Measurements from ENCODE around the gene ANO6.
"Not testable (repeated sequence)": the region's sequence is repeated elsewhere in the genome, so short reads cannot be mapped to it uniquely, and the experiment has no call there.

ANO6 gene

GRCh38 chr12:45260104-45260815 lies 44.4 kb downstream of the ANO6 start:
- H3K4me3 ChIP-seq (ENCODE audit: low read length in 2 of 2), result no peak overlapping the region
- peak overlapping the region; percentile 37 for H3K27ac ChIP-seq (ENCODE audit: low read length)
- H3K4me1 ChIP-seq (ENCODE audit: control insufficient read depth, insufficient read depth, low read length), result peaks cover 32% of the 10 kb centered on the region

DNA sequence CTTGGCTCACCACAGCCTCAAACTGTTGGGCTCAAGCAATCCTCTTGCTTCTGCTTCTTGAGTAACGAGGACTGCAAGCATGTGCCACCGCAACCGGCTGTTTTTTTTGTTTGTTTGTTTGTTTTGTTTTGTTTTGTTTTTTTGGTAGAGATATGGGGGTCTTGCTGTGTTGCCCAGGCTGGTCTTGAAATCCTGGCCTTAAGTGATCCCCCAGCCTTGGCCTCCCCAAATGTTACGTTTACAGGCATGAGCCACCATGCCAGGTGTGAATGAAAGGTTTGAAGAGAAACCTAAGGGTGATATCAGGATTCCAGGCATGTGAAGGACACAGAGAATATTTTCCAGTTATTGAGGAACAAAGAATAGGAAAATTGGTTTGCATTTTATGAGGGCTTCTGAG lies 45.0 kb downstream of the ANO6 start:
- H3K4me3 ChIP-seq (ENCODE audit: low read length in 2 of 2), result no peak overlapping the region
- H3K9me3 ChIP-seq (ENCODE audit: control insufficient read depth in 2 of 2, low read length in 2 of 2), result no peaks in the 10 kb centered on the region
- no peak overlapping the region for H3K27ac ChIP-seq (ENCODE audit: low read length)
- no peaks in the 10 kb centered on the region for H3K36me3 ChIP-seq (ENCODE audit: control insufficient read depth in 2 of 2, insufficient read depth in 2 of 2, low read length in 2 of 2)
- no peaks in the 10 kb centered on the region for H3K27me3 ChIP-seq (ENCODE audit: control insufficient read depth in 1 of 2, insufficient read depth in 2 of 2, low read length in 2 of 2)
- H3K4me1 ChIP-seq (ENCODE audit: control insufficient read depth, insufficient read depth, low read length), result peaks cover 36% of the 10 kb centered on the region
- H3K9ac ChIP-seq (ENCODE audit: low read length in 2 of 2), result no peak overlapping the region

More at GRCh38 chr12:45260104-45260815, 44.4 kb downstream of the ANO6 start:
- no peaks in the 10 kb centered on the region for H3K36me3 ChIP-seq (ENCODE audit: control insufficient read depth in 2 of 2, insufficient read depth in 2 of 2, low read length in 2 of 2)
- no peaks in the 10 kb centered on the region for H3K27me3 ChIP-seq (ENCODE audit: control insufficient read depth in 1 of 2, insufficient read depth in 2 of 2, low read length in 2 of 2)
- H3K9ac ChIP-seq (ENCODE audit: low read length in 2 of 2), result no peak overlapping the region
- no peaks in the 10 kb centered on the region for H3K9me3 ChIP-seq (ENCODE audit: control insufficient read depth in 2 of 2, low read length in 2 of 2)

GRCh38 chr12:45262185-45262584 lies 46.3 kb downstream of the ANO6 start:
- not testable (repeated sequence) for H3K9ac ChIP-seq (ENCODE audit: low read length in 2 of 2); H3K4me3 ChIP-seq (ENCODE audit: low read length in 2 of 2); H3K27ac ChIP-seq (ENCODE audit: low read length); H3K36me3 ChIP-seq (ENCODE audit: control insufficient read depth in 2 of 2, insufficient read depth in 2 of 2, low read length in 2 of 2); H3K27me3 ChIP-seq (ENCODE audit: control insufficient read depth in 1 of 2, insufficient read depth in 2 of 2, low read length in 2 of 2); H3K9me3 ChIP-seq (ENCODE audit: control insufficient read depth in 2 of 2, low read length in 2 of 2)
- H3K4me1 ChIP-seq (ENCODE audit: control insufficient read depth, insufficient read depth, low read length), result peaks cover 35% of the 10 kb centered on the region

- peak overlapping the region; percentile 49 for H3K27ac ChIP-seq (ENCODE audit: low read length)
- peaks cover 35% of the 10 kb centered on the region for H3K4me1 ChIP-seq (ENCODE audit: control insufficient read depth, insufficient read depth, low read length)
- H3K27me3 ChIP-seq (ENCODE audit: control insufficient read depth in 1 of 2, insufficient read depth in 2 of 2, low read length in 2 of 2), result no peaks in the 10 kb centered on the region
- no peaks in the 10 kb centered on the region for H3K9me3 ChIP-seq (ENCODE audit: control insufficient read depth in 2 of 2, low read length in 2 of 2)
- peak overlapping the region in 1 of 2 donors; percentile 15 for H3K4me3 ChIP-seq (ENCODE audit: low read length in 2 of 2)
- no peak overlapping the region for H3K9ac ChIP-seq (ENCODE audit: low read length in 2 of 2)
- no peaks in the 10 kb centered on the region for H3K36me3 ChIP-seq (ENCODE audit: control insufficient read depth in 2 of 2, insufficient read depth in 2 of 2, low read length in 2 of 2)
Measured at GRCh38 chr12:45263587-45263986, 47.7 kb downstream of the ANO6 start.

DNA sequence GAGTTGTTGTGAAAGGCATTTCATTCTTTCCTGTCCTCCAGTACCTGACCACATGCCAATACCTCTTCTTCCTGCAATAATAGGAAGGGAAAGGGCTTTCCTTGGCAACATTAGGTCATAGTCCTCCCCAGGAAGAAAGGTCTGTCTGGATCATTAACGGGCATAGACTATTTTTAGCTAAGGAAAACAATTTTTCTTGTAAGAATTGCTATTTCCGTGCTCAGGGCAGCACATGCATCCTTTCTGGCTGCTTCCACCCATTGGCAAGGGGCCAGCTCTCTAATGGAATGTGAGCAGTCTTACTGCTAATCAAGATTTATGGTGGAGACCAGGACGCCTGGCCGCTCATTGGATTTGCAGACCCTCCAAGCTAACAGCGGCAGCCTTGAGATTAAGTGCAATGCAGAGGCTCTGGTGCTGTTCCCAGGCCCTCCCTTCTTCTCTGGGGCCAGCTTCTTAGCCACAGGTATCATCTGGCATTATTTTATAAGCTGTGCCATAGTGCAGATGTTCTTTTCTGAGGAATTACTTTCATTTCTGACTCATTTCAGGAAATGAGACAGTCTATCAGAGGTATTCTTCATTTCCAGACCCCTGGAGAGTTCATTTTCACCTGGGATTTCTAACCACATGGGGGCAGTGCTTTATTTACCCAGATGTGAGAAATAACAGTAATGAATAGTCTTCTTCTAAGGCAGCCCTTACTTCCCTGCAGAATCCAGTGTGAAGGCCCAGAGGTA lies 52.9 kb downstream of the ANO6 start:
- no peak overlapping the region for H3K9ac ChIP-seq (ENCODE audit: low read length in 2 of 2)
- no peaks in the 10 kb centered on the region for H3K36me3 ChIP-seq (ENCODE audit: control insufficient read depth in 2 of 2, insufficient read depth in 2 of 2, low read length in 2 of 2)
- peak overlapping the region in 1 of 2 donors; percentile 55 for H3K4me3 ChIP-seq (ENCODE audit: low read length in 2 of 2)
- no peaks in the 10 kb centered on the region for H3K27me3 ChIP-seq (ENCODE audit: control insufficient read depth in 1 of 2, insufficient read depth in 2 of 2, low read length in 2 of 2)
- no peaks in the 10 kb centered on the region for H3K9me3 ChIP-seq (ENCODE audit: control insufficient read depth in 2 of 2, low read length in 2 of 2)
- H3K27ac ChIP-seq (ENCODE audit: low read length), result peak overlapping the region; percentile 41
- H3K4me1 ChIP-seq (ENCODE audit: control insufficient read depth, insufficient read depth, low read length), result peaks cover 23% of the 10 kb centered on the region

DNA sequence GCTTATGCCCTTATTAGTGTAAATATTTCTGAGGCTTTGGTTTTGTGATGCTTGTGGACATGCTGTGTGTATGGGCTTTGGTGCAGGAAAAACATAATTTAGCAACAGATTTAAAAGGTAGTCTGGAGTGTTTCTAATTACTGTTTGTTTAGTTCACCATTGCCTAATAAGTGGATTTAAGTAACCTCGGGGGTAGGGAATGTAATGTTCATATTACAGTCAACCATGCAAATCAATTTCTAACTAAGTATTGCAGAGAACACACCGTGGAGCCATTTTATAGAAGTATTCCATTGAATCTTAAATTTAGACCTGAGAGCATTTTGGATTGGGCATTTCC lies 53.5 kb downstream of the ANO6 start:
- Histone ChIP-seq H3K27ac (ENCODE audit: low read length) (no peak overlapping the region), H3K9ac (ENCODE audit: low read length in 2 of 2) (no peak overlapping the region), H3K4me1 (ENCODE audit: control insufficient read depth, insufficient read depth, low read length) (peaks cover 20% of the 10 kb centered on the region)

DNA sequence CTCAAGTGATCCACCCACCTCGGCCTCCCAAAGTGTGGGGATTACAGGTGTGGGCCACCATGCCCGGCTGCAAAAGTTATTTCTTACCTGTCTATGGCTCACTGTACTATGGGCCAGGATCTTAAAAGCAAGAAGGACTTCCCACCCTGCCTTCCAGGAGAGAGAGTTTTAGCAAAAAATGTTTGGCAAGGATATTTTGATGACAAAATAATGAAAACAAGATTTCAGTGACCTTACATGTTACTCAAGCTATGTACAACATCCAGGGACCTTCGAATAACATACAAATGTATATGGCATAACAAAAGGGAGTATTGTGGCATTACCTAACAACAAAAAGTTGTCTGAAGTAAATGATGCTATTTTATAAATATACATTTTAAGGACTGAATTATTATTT lies 55.1 kb downstream of the ANO6 start:
- Histone ChIP-seq H3K27me3 (ENCODE audit: control insufficient read depth in 1 of 2, insufficient read depth in 2 of 2, low read length in 2 of 2) (no peaks in the 10 kb centered on the region), H3K9me3 (ENCODE audit: control insufficient read depth in 2 of 2, low read length in 2 of 2) (no peaks in the 10 kb centered on the region), H3K4me3 (ENCODE audit: low read length in 2 of 2) (no peak overlapping the region), H3K27ac (ENCODE audit: low read length) (no peak overlapping the region), H3K36me3 (ENCODE audit: control insufficient read depth in 2 of 2, insufficient read depth in 2 of 2, low read length in 2 of 2) (no peaks in the 10 kb centered on the region), H3K4me1 (ENCODE audit: control insufficient read depth, insufficient read depth, low read length) (peaks cover 15% of the 10 kb centered on the region), H3K9ac (ENCODE audit: low read length in 2 of 2) (no peak overlapping the region)

More for the DNA sequence above, 53.5 kb downstream of the ANO6 start:
- H3K27me3 ChIP-seq (ENCODE audit: control insufficient read depth in 1 of 2, insufficient read depth in 2 of 2, low read length in 2 of 2), result no peaks in the 10 kb centered on the region
- no peaks in the 10 kb centered on the region for H3K9me3 ChIP-seq (ENCODE audit: control insufficient read depth in 2 of 2, low read length in 2 of 2)
- H3K4me3 ChIP-seq (ENCODE audit: low read length in 2 of 2), result no peak overlapping the region
- H3K36me3 ChIP-seq (ENCODE audit: control insufficient read depth in 2 of 2, insufficient read depth in 2 of 2, low read length in 2 of 2), result no peaks in the 10 kb centered on the region

DNA sequence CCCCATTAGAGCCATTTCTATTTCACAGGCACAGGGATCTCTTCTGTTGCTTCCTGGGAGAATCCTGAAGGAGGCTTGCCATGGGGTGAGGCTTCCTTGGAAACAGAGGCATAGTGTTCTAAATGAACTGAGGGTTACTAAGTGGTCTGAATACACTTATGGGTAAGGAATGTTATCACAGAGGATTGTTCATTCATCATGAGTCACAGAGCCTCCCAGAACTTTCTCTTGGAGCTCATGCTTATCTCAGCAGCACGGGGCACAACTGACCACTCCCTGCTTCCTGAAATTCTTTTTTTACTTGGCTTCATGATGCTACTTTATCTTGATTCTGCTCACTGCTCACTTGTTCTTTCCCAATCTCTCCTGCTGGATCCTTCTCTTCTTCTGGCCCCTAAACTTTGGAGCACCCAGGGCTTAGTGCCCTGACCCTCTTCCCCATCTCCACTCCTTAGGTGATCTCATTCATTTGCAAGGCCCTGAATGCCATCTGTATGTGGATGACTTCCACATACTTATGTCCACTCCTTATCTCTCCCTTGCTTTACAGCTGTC lies 57.9 kb downstream of the ANO6 start:
- H3K4me3 ChIP-seq (ENCODE audit: low read length in 2 of 2), result no peak overlapping the region
- H3K4me1 ChIP-seq (ENCODE audit: control insufficient read depth, insufficient read depth, low read length), result peaks cover 9% of the 10 kb centered on the region
- no peaks in the 10 kb centered on the region for H3K27me3 ChIP-seq (ENCODE audit: control insufficient read depth in 1 of 2, insufficient read depth in 2 of 2, low read length in 2 of 2)
- no peak overlapping the region for H3K9ac ChIP-seq (ENCODE audit: low read length in 2 of 2)
- no peaks in the 10 kb centered on the region for H3K9me3 ChIP-seq (ENCODE audit: control insufficient read depth in 2 of 2, low read length in 2 of 2)
- no peaks in the 10 kb centered on the region for H3K36me3 ChIP-seq (ENCODE audit: control insufficient read depth in 2 of 2, insufficient read depth in 2 of 2, low read length in 2 of 2)
- no peak overlapping the region for H3K27ac ChIP-seq (ENCODE audit: low read length)

- Histone ChIP-seq H3K36me3 (ENCODE audit: control insufficient read depth in 2 of 2, insufficient read depth in 2 of 2, low read length in 2 of 2) (no peaks in the 10 kb centered on the region), H3K4me3 (ENCODE audit: low read length in 2 of 2) (no peak overlapping the region), H3K27me3 (ENCODE audit: control insufficient read depth in 1 of 2, insufficient read depth in 2 of 2, low read length in 2 of 2) (no peaks in the 10 kb centered on the region), H3K9ac (ENCODE audit: low read length in 2 of 2) (no peak overlapping the region), H3K4me1 (ENCODE audit: control insufficient read depth, insufficient read depth, low read length) (no peaks in the 10 kb centered on the region), H3K27ac (ENCODE audit: low read length) (no peak overlapping the region), H3K9me3 (ENCODE audit: control insufficient read depth in 2 of 2, low read length in 2 of 2) (no peaks in the 10 kb centered on the region)
Measured at GRCh38 chr12:45276154-45276755, 60.4 kb downstream of the ANO6 start.

GRCh38 chr12:45278447-45278846 lies 62.6 kb downstream of the ANO6 start:
- Histone ChIP-seq H3K9ac (ENCODE audit: low read length in 2 of 2) (no peak overlapping the region), H3K36me3 (ENCODE audit: control insufficient read depth in 2 of 2, insufficient read depth in 2 of 2, low read length in 2 of 2) (no peaks in the 10 kb centered on the region), H3K27ac (ENCODE audit: low read length) (no peak overlapping the region), H3K27me3 (ENCODE audit: control insufficient read depth in 1 of 2, insufficient read depth in 2 of 2, low read length in 2 of 2) (no peaks in the 10 kb centered on the region), H3K4me3 (ENCODE audit: low read length in 2 of 2) (no peak overlapping the region), H3K4me1 (ENCODE audit: control insufficient read depth, insufficient read depth, low read length) (no peaks in the 10 kb centered on the region), H3K9me3 (ENCODE audit: control insufficient read depth in 2 of 2, low read length in 2 of 2) (no peaks in the 10 kb centered on the region)
